PC-3 (cell line): ENCODE results near the gene HOXD4. TPM values are rescaled to one million over a fixed set of nuclear protein-coding genes. Genes with fewer than 3 reads are reported as not detected.

ENCODE experiments used
- ATAC-seq: fragments of 200-7000 bp; cut with Tn5 transposase; 2 replicates; pipeline ENCODE4 v1.9.1; 2020; ENCODE audit warnings: mild to moderate bottlenecking, moderate library complexity
- BruUV-seq: library from RNA; stranded (reverse); fragments of 400-500 nt; replicated peaks from 2 replicates; lab custom pipeline; 2021; lab: Mats Ljungman, UMichigan
- CTCF ChIA-PET: fragments of 300-600 bp; sonication (Branson Sonifier 250); formaldehyde crosslinking; loops from one replicate; lab custom pipeline; 2022; ENCODE audit warnings: antibody characterized with exemption; lab: Charles Lee
- POLR2A ChIA-PET: fragments of 300-600 bp; sonication (Branson Sonifier 250); formaldehyde crosslinking; loops from one replicate; lab custom pipeline; 2022; ENCODE audit warnings: antibody characterized with exemption; ENCODE audit not compliant: unreplicated experiment; lab: Charles Lee
- DNase-seq: peaks from one replicate; pipeline ENCODE4 v3.0.0-alpha.2; 2015
- H2AFZ ChIP-seq: fragments of 300-600 bp; sonication (generic); 2 replicates; pipeline ENCODE4 v1.6.0; 2016; ENCODE audit warnings: antibody characterized with exemption, low read length
- H3F3A ChIP-seq: fragments of 300-600 bp; sonication (generic); one replicate; pipeline ENCODE4 v1.6.0; 2017; ENCODE audit warnings: antibody characterized with exemption, low read length, control low read depth, mild to moderate bottlenecking; ENCODE audit not compliant: unreplicated experiment
- H3K27ac ChIP-seq: fragments of 300-600 bp; sonication (generic); 2 replicates; pipeline ENCODE4 v1.5.1; 2016; ENCODE audit warnings: mild to moderate bottlenecking, low read length
- H3K27me3 ChIP-seq: fragments of 300-600 bp; sonication (generic); 2 replicates; pipeline ENCODE4 v1.6.1; 2016; ENCODE audit warnings: low read length, mixed read lengths
- H3K36me3 ChIP-seq: fragments of 300-600 bp; sonication (generic); 2 replicates; pipeline ENCODE4 v1.6.1; 2016; ENCODE audit warnings: low read depth, mixed run types, low read length, mixed read lengths
- H3K4me1 ChIP-seq: fragments of 300-600 bp; sonication (generic); 2 replicates; pipeline ENCODE4 v1.5.1; 2016; ENCODE audit warnings: low read length; ENCODE audit not compliant: insufficient read depth
- H3K4me2 ChIP-seq: fragments of 300-600 bp; sonication (generic); 2 replicates; pipeline ENCODE4 v1.6.0; 2016; ENCODE audit warnings: low read length
- H3K4me3 ChIP-seq: fragments of 300-600 bp; sonication (generic); 2 replicates; pipeline ENCODE4 v1.5.1; 2016; ENCODE audit warnings: mild to moderate bottlenecking, low read length, mixed read lengths
- H3K79me2 ChIP-seq: fragments of 300-600 bp; sonication (generic); 2 replicates; pipeline ENCODE4 v1.6.1; 2017; ENCODE audit warnings: low read length, mixed read lengths
- H3K9ac ChIP-seq: fragments of 300-600 bp; sonication (generic); 2 replicates; pipeline ENCODE4 v1.6.0; 2016; ENCODE audit warnings: mild to moderate bottlenecking, low read length
- H3K9me2 ChIP-seq: fragments of 300-600 bp; sonication (generic); replicated peaks from 2 replicates; pipeline ENCODE4 v1.6.1; 2016; ENCODE audit warnings: mixed run types, low read length, mixed read lengths
- H3K9me3 ChIP-seq: fragments of 300-600 bp; sonication (generic); 2 replicates; pipeline ENCODE4 v1.6.1; 2016; ENCODE audit warnings: low read length, mixed read lengths
- H4K20me1 ChIP-seq: fragments of 300-600 bp; sonication (generic); 2 replicates; pipeline ENCODE4 v1.6.1; 2016; ENCODE audit warnings: low read length, mixed read lengths
- EZH2 ChIP-seq: fragments of 300-600 bp; sonication (generic); IDR thresholded peaks from one replicate; pipeline ENCODE4 v1.6.1; 2017; ENCODE audit warnings: antibody characterized with exemption, mild to moderate bottlenecking, low read length; ENCODE audit not compliant: unreplicated experiment
- EZH2phosphoT487 ChIP-seq: fragments of 300-600 bp; sonication (generic); IDR thresholded peaks from 2 replicates; pipeline ENCODE4 v1.6.1; 2018; ENCODE audit warnings: mild to moderate bottlenecking, antibody characterized with exemption, low read length, borderline replicate concordance
- intact Hi-C: fragments of 100-400 bp; cut with micrococcal nuclease; formaldehyde crosslinking; loops from 2 replicates; pipeline ENCODE4 v1.9.0; 2023
- total RNA-seq: library from RNA; depleted of rRNA; stranded (reverse); fragments of >200 nt; gene quantifications from 2 replicates; pipeline ENCODE4 v1.2.3, GENCODE V29; 2014
- TF ChIP-seq, protein P1 (sequence below): fragments of 300-600 bp; sonication (generic); conservative IDR thresholded peaks from 2 replicates; pipeline ENCODE4 v1.5.1; 2017; ENCODE audit warnings: antibody characterized with exemption, low read depth, mild to moderate bottlenecking, low read length

The HOXD4 gene
- total RNA-seq, 1 experiment from 2014 or later: 0.29 TPM

GRCh38 chr2:176174382-176174823 is 23.1 kb downstream of the HOXD4 start:
- H3K36me3 ChIP-seq: no peaks in the 10 kb centered on the region
- intact Hi-C loops: no loop called here
- H3K9ac ChIP-seq: no peak overlapping the region
- H3K4me1 ChIP-seq: no peaks in the 10 kb centered on the region
- H3K27ac ChIP-seq: no peak overlapping the region
- CTCF ChIA-PET: no interaction called here
- H3K4me3 ChIP-seq: no peak overlapping the region
- POLR2A ChIA-PET: no interaction called here
- no peak overlapping the region for H2AFZ ChIP-seq
- no peaks in the 10 kb centered on the region for H3F3A ChIP-seq
- TF ChIP-seq, protein P1, sequence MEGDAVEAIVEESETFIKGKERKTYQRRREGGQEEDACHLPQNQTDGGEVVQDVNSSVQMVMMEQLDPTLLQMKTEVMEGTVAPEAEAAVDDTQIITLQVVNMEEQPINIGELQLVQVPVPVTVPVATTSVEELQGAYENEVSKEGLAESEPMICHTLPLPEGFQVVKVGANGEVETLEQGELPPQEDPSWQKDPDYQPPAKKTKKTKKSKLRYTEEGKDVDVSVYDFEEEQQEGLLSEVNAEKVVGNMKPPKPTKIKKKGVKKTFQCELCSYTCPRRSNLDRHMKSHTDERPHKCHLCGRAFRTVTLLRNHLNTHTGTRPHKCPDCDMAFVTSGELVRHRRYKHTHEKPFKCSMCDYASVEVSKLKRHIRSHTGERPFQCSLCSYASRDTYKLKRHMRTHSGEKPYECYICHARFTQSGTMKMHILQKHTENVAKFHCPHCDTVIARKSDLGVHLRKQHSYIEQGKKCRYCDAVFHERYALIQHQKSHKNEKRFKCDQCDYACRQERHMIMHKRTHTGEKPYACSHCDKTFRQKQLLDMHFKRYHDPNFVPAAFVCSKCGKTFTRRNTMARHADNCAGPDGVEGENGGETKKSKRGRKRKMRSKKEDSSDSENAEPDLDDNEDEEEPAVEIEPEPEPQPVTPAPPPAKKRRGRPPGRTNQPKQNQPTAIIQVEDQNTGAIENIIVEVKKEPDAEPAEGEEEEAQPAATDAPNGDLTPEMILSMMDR: no peak
- TF ChIP-seq EZH2: no peak
- TF ChIP-seq EZH2phosphoT487: no peak
- no peak for ATAC-seq
- H3K9me2 ChIP-seq: no peaks in the 10 kb centered on the region
- H3K9me3 ChIP-seq: no peaks in the 10 kb centered on the region
- no peaks in the 10 kb centered on the region for H4K20me1 ChIP-seq
- no peaks in the 10 kb centered on the region for H3K79me2 ChIP-seq
- no peak for DNase-seq
- H3K4me2 ChIP-seq: no peak overlapping the region
- BruUV-seq: no TSS peak
- H3K27me3 ChIP-seq: peaks cover under 1% of the 10 kb centered on the region; the same call in 1 of the 2 replicates

DNA sequence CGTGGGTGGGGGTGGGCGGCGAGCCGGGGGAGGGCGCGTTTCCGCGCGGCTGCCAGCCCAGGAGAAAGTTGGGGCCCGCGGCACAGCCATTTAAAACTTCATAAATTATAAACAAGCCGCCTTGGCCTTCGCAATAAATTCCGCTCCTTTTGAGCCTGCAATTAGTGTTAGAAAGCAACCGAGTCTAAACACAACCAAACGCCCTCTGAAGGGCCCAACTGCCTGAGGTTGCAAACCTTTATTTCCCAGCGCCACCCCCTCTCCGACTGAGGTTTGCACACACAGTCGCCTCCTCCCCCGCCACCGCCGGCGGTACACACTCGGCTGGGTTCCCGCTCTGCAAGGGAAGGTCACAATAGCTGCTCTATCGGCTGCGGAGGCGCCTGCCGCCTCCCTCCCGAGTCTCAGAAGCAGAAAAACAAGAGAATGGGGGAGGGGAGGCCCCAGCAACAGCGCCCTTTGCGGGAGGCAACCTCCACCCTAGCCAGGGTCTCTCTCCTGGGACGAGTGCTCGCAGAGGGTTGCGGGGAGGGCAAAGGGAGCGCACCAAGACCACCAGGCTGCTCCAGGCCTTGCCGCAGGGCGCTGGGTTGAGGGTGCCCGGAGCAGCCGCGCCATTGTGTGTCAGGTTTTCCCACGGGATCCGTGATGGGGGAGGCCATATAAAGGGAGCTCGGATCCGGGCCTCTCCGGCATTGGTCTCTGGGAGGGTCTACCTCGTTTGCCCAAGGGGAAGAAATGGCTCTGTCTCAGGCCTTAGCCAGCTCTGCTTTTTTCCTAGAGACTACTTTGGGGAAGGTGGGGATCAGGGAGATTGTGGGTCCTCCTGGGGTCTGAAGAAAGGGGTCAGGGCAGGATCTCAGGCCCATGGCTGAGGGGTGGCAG is 23.7 kb downstream of the HOXD4 start:
- ChIA-PET POLR2A (no interaction called here), CTCF (no interaction called here)
- no peaks in the 10 kb centered on the region for H3K9me3 ChIP-seq
- no peaks in the 10 kb centered on the region for H3K36me3 ChIP-seq
- intact Hi-C loops: no loop called here
- no peaks in the 10 kb centered on the region for H3K4me1 ChIP-seq
- H3F3A ChIP-seq: no peaks in the 10 kb centered on the region
- no peak overlapping the region for H3K4me2 ChIP-seq
- no peaks in the 10 kb centered on the region for H3K9me2 ChIP-seq
- H3K4me3 ChIP-seq: no peak overlapping the region
- no peak overlapping the region for H2AFZ ChIP-seq
- H4K20me1 ChIP-seq: no peaks in the 10 kb centered on the region
- no TSS peak for BruUV-seq
- H3K27ac ChIP-seq: no peak overlapping the region
- H3K27me3 ChIP-seq: peaks cover 7% of the 10 kb centered on the region; the same call in 1 of the 2 replicates
- TF ChIP-seq EZH2phosphoT487 (no peak), EZH2 (no peak)
- TF ChIP-seq, protein P1: no peak
- DNase-seq: no peak
- H3K9ac ChIP-seq: no peak overlapping the region
- no peaks in the 10 kb centered on the region for H3K79me2 ChIP-seq
- no peak for ATAC-seq
